ENCODE results near the gene ELF1. TPM values are rescaled to one million over a fixed set of nuclear protein-coding genes. Genes with fewer than 3 reads are reported as not detected.

Gene ELF1
- polyA plus RNA-seq, 1 experiment = 35.8 TPM

- peaks cover 1% of the 10 kb centered on the region; the same call in 1 of the 2 replicates for H3K36me3 ChIP-seq (ENCODE audit: control insufficient read depth, insufficient read depth, low read length)
- POLR2A ChIA-PET = no interaction called here
- CTCF ChIA-PET = no interaction called here
- no peak overlapping the region for H3K4me3 ChIP-seq (ENCODE audit: low read depth, low read length)
- no peak for TF ChIP-seq CTCF (IDR thresholded peaks at IDR 0.05; ENCODE audit: insufficient read depth, low read depth, low read length)
- no peak for DNase-seq (ENCODE audit: low read depth)
- no peaks in the 10 kb centered on the region for H3K27me3 ChIP-seq (ENCODE audit: control insufficient read depth, insufficient read depth, low read length)
These were observed 17.4 kb downstream of the ELF1 start for GRCh38 chr13:41001695-41002094.

GRCh38 chr13:40999416-40999815 is 19.7 kb downstream of the ELF1 start:
- no peak for TF ChIP-seq CTCF (IDR thresholded peaks at IDR 0.05; ENCODE audit: insufficient read depth, low read depth, low read length)
- no peaks in the 10 kb centered on the region for H3K27me3 ChIP-seq (ENCODE audit: control insufficient read depth, insufficient read depth, low read length)
- ChIA-PET POLR2A (no interaction called here), CTCF (interaction anchor here (0.6 kb wide), 1 partner anchor 12 kb away, joined by 3 read pairs; no protein-coding TSS in a partner anchor)
- peaks cover 1% of the 10 kb centered on the region; the same call in 1 of the 2 replicates for H3K36me3 ChIP-seq (ENCODE audit: control insufficient read depth, insufficient read depth, low read length)
- H3K4me3 ChIP-seq (ENCODE audit: low read depth, low read length) = no peak overlapping the region
- no peak for DNase-seq (ENCODE audit: low read depth)

- Histone ChIP-seq H3K27me3 (ENCODE audit: control insufficient read depth, insufficient read depth, low read length) (no peaks in the 10 kb centered on the region), H3K4me3 (ENCODE audit: low read depth, low read length) (no peak overlapping the region), H3K36me3 (ENCODE audit: control insufficient read depth, insufficient read depth, low read length) (peaks cover 1% of the 10 kb centered on the region; the same call in 1 of the 2 replicates)
- no peak for TF ChIP-seq CTCF (IDR thresholded peaks at IDR 0.05; ENCODE audit: insufficient read depth, low read depth, low read length)
- no peak for DNase-seq (ENCODE audit: low read depth)
- CTCF ChIA-PET = no interaction called here
- POLR2A ChIA-PET = no interaction called here
These were observed 22.6 kb downstream of the ELF1 start for GRCh38 chr13:40996426-40997092.

GRCh38 chr13:40995997-40996396 is 23.1 kb downstream of the ELF1 start:
- Histone ChIP-seq H3K4me3 (ENCODE audit: low read depth, low read length) (no peak overlapping the region), H3K27me3 (ENCODE audit: control insufficient read depth, insufficient read depth, low read length) (no peaks in the 10 kb centered on the region), H3K36me3 (ENCODE audit: control insufficient read depth, insufficient read depth, low read length) (peaks cover 1% of the 10 kb centered on the region; the same call in 1 of the 2 replicates)
- no peak for DNase-seq (ENCODE audit: low read depth)
- CTCF ChIA-PET = no interaction called here
- POLR2A ChIA-PET = no interaction called here
- TF ChIP-seq CTCF (IDR thresholded peaks at IDR 0.05; ENCODE audit: insufficient read depth, low read depth, low read length) = no peak

GRCh38 chr13:40994581-40995230 is 24.4 kb downstream of the ELF1 start:
- DNase-seq (ENCODE audit: low read depth) = no peak
- POLR2A ChIA-PET = no interaction called here
- Histone ChIP-seq H3K36me3 (ENCODE audit: control insufficient read depth, insufficient read depth, low read length) (peaks cover 1% of the 10 kb centered on the region; the same call in 1 of the 2 replicates), H3K4me3 (ENCODE audit: low read depth, low read length) (no peak overlapping the region), H3K27me3 (ENCODE audit: control insufficient read depth, insufficient read depth, low read length) (no peaks in the 10 kb centered on the region)
- TF ChIP-seq CTCF (IDR thresholded peaks at IDR 0.05; ENCODE audit: insufficient read depth, low read depth, low read length) = no peak
- CTCF ChIA-PET = no interaction called here
